T-helper 17 cell (primary cell): ENCODE data around the gene EAF1. TPM values are rescaled to one million over a fixed set of nuclear protein-coding genes. Genes with fewer than 3 reads are reported as not detected.
"Not testable (repeated sequence)": the region's sequence is repeated elsewhere in the genome, so short reads cannot be mapped to it uniquely, and the experiment has no call there.

Experiments
- ATAC-seq: fragments of 150-1000 bp; cut with Tn5 transposase; 2 replicates; pipeline ENCODE4 v1.10.0; 2021; ENCODE audit warnings: mild to moderate bottlenecking, moderate library complexity
- DNase-seq, 3 donors: peaks; one replicate each; pipeline versions ENCODE4 v3.0.0 to v3.0.0-alpha.2; 2020 to 2021
- H3K9me3 ChIP-seq: one replicate; pipeline ENCODE4 v1.7.0; 2013; ENCODE audit warnings: low read length, mild to moderate bottlenecking; ENCODE audit not compliant: control insufficient read depth, poor library complexity, severe bottlenecking
- H3K27ac Mint-ChIP-seq: one replicate; pipeline ENCODE4 v1.8.0; 2022; ENCODE audit warnings: mild to moderate bottlenecking, moderate library complexity, mixed read lengths
- H3K27me3 Mint-ChIP-seq: one replicate; pipeline ENCODE4 v1.8.0; 2022; ENCODE audit warnings: mixed read lengths
- H3K36me3 Mint-ChIP-seq: one replicate; pipeline ENCODE4 v1.8.0; 2022; ENCODE audit warnings: low read depth, mixed read lengths
- H3K4me1 Mint-ChIP-seq: one replicate; pipeline ENCODE4 v1.8.0; 2022; ENCODE audit warnings: mild to moderate bottlenecking, mixed read lengths
- H3K4me3 Mint-ChIP-seq: one replicate; pipeline ENCODE4 v1.8.0; 2022; ENCODE audit warnings: mild to moderate bottlenecking, moderate library complexity, mixed read lengths
- total RNA-seq, 4 donors: library from RNA in 2 of 4; stranded (reverse) in 2 of 4; gene quantifications; one replicate each; pipeline ENCODE4 v1.2.3 and lab custom pipeline; 2022 to 2026

The EAF1 gene
- total RNA-seq, 2 donors from 2014 or later = 25.9 to 31.5 TPM

GRCh38 chr3:15390460-15390859, 36.9 kb upstream of the EAF1 start:
- H3K27ac Mint-ChIP-seq = no peak overlapping the region
- peaks cover 2% of the 10 kb centered on the region for H3K36me3 Mint-ChIP-seq
- H3K4me3 Mint-ChIP-seq = no peak overlapping the region
- peaks cover 7% of the 10 kb centered on the region for H3K4me1 Mint-ChIP-seq
- H3K27me3 Mint-ChIP-seq = no peaks in the 10 kb centered on the region
- DNase-seq (no peak), ATAC-seq (no peak)
- no peaks in the 10 kb centered on the region for H3K9me3 ChIP-seq

DNA sequence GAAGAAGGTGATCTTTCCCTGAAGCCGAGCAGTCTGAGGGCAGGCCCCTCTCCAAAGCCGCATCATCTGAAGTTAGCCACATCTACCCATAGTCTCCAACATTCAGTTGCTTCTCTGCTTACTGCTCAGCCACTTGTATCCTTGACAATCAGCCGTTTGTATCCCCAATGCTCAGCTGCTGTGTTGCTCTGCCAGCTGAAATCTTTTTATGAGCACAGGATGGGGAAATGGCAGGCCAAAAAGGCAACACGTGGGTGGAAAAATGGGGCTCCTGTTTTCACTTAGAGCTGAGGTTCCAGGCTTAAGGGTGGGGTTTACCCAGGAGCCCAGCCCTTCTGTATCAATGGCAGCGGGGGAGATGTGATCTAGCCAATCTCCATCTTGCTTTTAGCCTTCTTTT, 36.4 kb upstream of the EAF1 start:
- no peak for DNase-seq
- Mint-ChIP-seq H3K4me1 (peaks cover 7% of the 10 kb centered on the region), H3K36me3 (peaks cover 2% of the 10 kb centered on the region), H3K27ac (no peak overlapping the region), H3K27me3 (no peaks in the 10 kb centered on the region), H3K4me3 (no peak overlapping the region)
- ATAC-seq = no peak
- H3K9me3 ChIP-seq = no peaks in the 10 kb centered on the region

DNA sequence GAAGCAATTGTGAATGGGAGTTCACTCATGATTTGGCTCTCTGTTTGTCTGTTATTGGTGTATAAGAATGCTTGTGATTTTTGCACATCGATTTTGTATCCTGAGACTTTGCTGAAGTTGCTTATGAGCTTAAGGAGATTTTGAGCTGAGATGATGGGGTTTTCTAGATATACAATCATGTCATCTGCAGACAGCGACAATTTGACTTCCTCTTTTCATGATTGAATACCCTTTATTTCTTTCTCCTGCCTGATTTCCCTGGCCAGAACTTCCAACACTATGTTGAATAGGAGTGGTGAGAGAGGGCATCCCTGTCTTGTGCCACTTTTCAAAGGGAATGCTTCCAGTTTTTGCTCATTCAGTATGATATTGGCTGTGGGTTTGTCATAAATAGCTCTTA, 34.1 kb upstream of the EAF1 start:
- not testable (repeated sequence) for H3K9me3 ChIP-seq, H3K4me3 Mint-ChIP-seq, DNase-seq, H3K27me3 Mint-ChIP-seq, H3K4me1 Mint-ChIP-seq, H3K27ac Mint-ChIP-seq, ATAC-seq, H3K36me3 Mint-ChIP-seq

GRCh38 chr3:15398731-15399133, 28.7 kb upstream of the EAF1 start:
- H3K27ac Mint-ChIP-seq, H3K27me3 Mint-ChIP-seq, H3K36me3 Mint-ChIP-seq, ATAC-seq, H3K4me3 Mint-ChIP-seq, H3K9me3 ChIP-seq, DNase-seq: not testable (repeated sequence)
- peaks cover 26% of the 10 kb centered on the region for H3K4me1 Mint-ChIP-seq

DNA sequence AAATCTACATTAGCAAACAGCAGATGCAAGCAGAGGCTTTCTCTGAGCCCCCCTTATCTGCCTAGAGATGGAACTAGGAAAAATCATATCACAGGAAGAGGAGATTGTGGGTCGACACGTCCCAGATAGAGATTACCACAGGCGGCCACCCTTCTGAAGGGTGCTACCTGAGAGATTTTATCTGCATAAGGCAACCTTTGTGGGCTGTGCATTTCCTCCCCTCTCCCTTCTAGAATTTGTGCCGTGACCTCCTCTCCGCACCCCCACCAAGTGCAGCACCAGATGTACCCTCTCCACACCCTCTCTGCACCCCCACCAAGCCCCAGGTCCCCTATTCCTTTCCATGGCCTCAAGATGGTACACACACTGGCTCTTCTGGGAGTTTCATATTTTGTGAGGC, 27.4 kb upstream of the EAF1 start:
- H3K4me1 Mint-ChIP-seq = peaks cover 26% of the 10 kb centered on the region
- ATAC-seq (peak; percentile 91), DNase-seq (peak in 1 of 3 donors; percentile 9)
- peak overlapping the region; percentile 75 for H3K27ac Mint-ChIP-seq
- H3K4me3 Mint-ChIP-seq = peak overlapping the region; percentile 81
- H3K9me3 ChIP-seq = no peaks in the 10 kb centered on the region
- no peaks in the 10 kb centered on the region for H3K27me3 Mint-ChIP-seq
- no peaks in the 10 kb centered on the region for H3K36me3 Mint-ChIP-seq

DNA sequence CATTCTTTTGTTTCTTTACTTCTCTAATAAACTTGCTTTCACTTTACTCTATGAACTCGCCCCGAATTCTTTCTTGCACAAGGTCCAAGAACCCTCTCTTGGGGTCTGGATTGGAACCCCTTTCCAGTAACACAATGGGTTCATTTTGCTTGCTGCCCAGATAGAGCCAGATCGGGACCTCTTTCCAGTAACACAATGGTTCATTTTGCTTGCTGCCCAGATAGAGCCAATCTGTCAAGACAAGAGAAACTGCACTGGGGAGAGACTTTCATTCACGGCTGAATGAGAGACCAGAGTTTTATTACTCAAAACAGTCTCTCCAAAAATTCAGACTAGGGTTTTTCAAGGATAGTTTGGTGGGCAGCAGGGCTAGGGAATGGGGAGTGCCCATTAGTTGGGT, 25.5 kb upstream of the EAF1 start:
- no peak for DNase-seq
- no peak for ATAC-seq
- Mint-ChIP-seq H3K4me1 (peaks cover 30% of the 10 kb centered on the region), H3K4me3 (peak overlapping the region; percentile 41), H3K36me3 (no peaks in the 10 kb centered on the region), H3K27ac (no peak overlapping the region), H3K27me3 (no peaks in the 10 kb centered on the region)
- H3K9me3 ChIP-seq = no peaks in the 10 kb centered on the region

- Mint-ChIP-seq H3K27me3 (no peaks in the 10 kb centered on the region), H3K4me3 (no peak overlapping the region), H3K4me1 (peaks cover 29% of the 10 kb centered on the region), H3K27ac (no peak overlapping the region), H3K36me3 (no peaks in the 10 kb centered on the region)
- no peaks in the 10 kb centered on the region for H3K9me3 ChIP-seq
- DNase-seq (no peak), ATAC-seq (no peak)
These were observed 23.9 kb upstream of the EAF1 start for GRCh38 chr3:15403495-15403894.

GRCh38 chr3:15403965-15404364, 23.4 kb upstream of the EAF1 start:
- ATAC-seq = no peak
- H3K27ac Mint-ChIP-seq = no peak overlapping the region

GRCh38 chr3:15404767-15405166, 22.6 kb upstream of the EAF1 start:
- no peaks in the 10 kb centered on the region for H3K9me3 ChIP-seq
- Mint-ChIP-seq H3K27ac (no peak overlapping the region), H3K36me3 (no peaks in the 10 kb centered on the region), H3K4me1 (peaks cover 21% of the 10 kb centered on the region), H3K27me3 (no peaks in the 10 kb centered on the region), H3K4me3 (no peak overlapping the region)
- ATAC-seq = no peak
- DNase-seq = no peak

More at GRCh38 chr3:15403965-15404364, 23.4 kb upstream of the EAF1 start:
- Mint-ChIP-seq H3K4me1 (peaks cover 29% of the 10 kb centered on the region), H3K36me3 (no peaks in the 10 kb centered on the region), H3K4me3 (no peak overlapping the region), H3K27me3 (no peaks in the 10 kb centered on the region)
- DNase-seq = no peak
- no peaks in the 10 kb centered on the region for H3K9me3 ChIP-seq

GRCh38 chr3:15405448-15406050, 21.8 kb upstream of the EAF1 start:
- DNase-seq = no peak
- H3K27ac Mint-ChIP-seq = no peak overlapping the region
- peak; percentile 75 for ATAC-seq
- H3K9me3 ChIP-seq = no peaks in the 10 kb centered on the region
- no peaks in the 10 kb centered on the region for H3K27me3 Mint-ChIP-seq
- no peaks in the 10 kb centered on the region for H3K36me3 Mint-ChIP-seq
- H3K4me1 Mint-ChIP-seq = peaks cover 14% of the 10 kb centered on the region
- no peak overlapping the region for H3K4me3 Mint-ChIP-seq

- Mint-ChIP-seq H3K36me3 (no peaks in the 10 kb centered on the region), H3K27me3 (no peaks in the 10 kb centered on the region), H3K27ac (no peak overlapping the region), H3K4me1 (peaks cover 4% of the 10 kb centered on the region), H3K4me3 (no peak overlapping the region)
- DNase-seq = no peak
- no peak for ATAC-seq
- no peaks in the 10 kb centered on the region for H3K9me3 ChIP-seq
These were observed 18.2 kb upstream of the EAF1 start for GRCh38 chr3:15409239-15409638.

DNA sequence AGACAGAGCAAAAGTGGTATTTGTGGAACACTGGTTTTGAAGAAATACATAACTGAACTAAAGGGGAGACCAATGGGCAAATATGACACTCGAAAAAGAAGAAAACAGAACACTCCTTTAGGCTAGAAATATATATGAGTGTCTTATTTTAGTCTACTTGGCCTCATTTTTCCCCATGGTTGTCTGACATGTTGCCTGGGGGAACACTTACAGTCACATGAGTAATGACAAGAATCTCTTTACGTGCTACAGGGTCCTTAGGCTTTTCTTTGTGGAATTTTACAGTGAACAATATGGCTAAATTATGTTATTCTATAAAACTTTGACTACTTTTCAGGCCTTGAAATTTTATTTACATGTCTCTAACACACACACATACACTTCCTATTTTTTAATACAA, 17.6 kb upstream of the EAF1 start:
- no peak overlapping the region for H3K27ac Mint-ChIP-seq
- no peaks in the 10 kb centered on the region for H3K9me3 ChIP-seq
- ATAC-seq (no peak), DNase-seq (no peak)
- H3K36me3 Mint-ChIP-seq = no peaks in the 10 kb centered on the region
- no peaks in the 10 kb centered on the region for H3K27me3 Mint-ChIP-seq
- H3K4me3 Mint-ChIP-seq = no peak overlapping the region
- peaks cover 4% of the 10 kb centered on the region for H3K4me1 Mint-ChIP-seq

DNA sequence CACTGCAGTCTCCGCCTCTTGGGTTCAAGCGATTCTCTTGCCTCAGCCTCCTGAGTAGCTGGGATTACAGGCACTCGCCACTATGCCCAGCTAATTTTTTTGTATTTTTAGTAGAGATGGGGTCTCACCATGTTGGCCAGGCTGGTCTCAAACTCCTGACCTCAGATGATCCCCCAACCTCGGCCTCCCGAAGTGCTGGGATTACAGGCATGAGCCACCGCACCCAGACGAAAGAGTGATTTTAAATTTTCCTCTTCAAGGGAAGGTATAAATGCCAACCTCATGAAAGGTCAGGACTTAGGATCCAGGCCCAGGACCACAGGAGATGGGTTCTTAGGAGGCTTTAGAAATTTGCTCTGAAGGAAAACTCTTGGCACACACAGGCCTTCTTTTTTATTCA, 16.4 kb upstream of the EAF1 start:
- not testable (repeated sequence) for H3K4me3 Mint-ChIP-seq, H3K27me3 Mint-ChIP-seq, H3K9me3 ChIP-seq, H3K27ac Mint-ChIP-seq, DNase-seq, H3K36me3 Mint-ChIP-seq, H3K4me1 Mint-ChIP-seq, ATAC-seq

DNA sequence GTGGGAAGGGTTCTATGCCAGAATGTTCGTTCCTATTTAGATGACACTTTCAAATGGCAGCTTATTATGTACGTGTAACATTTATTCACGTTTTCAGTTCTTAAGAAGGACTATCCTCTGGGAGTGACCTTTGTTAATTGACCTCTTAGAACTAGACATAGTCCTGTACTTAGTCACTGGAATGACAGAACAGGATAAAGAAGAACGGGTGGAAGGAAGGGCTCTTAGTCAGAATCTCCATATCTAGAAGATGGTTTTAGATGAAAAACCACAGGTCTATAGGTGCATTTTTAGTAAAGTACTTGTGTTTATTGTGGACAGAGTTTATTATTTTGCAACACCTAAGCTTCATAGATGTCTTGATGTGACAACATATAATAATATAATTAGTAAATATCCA, 6.5 kb upstream of the EAF1 start:
- no peaks in the 10 kb centered on the region for H3K27me3 Mint-ChIP-seq
- peaks cover 14% of the 10 kb centered on the region for H3K4me1 Mint-ChIP-seq
- DNase-seq (no peak), ATAC-seq (no peak)
- H3K36me3 Mint-ChIP-seq = peaks cover 3% of the 10 kb centered on the region
- no peaks in the 10 kb centered on the region for H3K9me3 ChIP-seq
- H3K4me3 Mint-ChIP-seq = no peak overlapping the region
- H3K27ac Mint-ChIP-seq = no peak overlapping the region
